Measurements from ENCODE around the gene NOVA2. TPM values are rescaled to one million over a fixed set of nuclear protein-coding genes. Genes with fewer than 3 reads are reported as not detected.

The NOVA2 gene
- polyA plus RNA-seq, 1 donor, result 2.5 TPM

- no peak overlapping the region for H3K4me3 ChIP-seq (ENCODE audit: low read length)
- H3K27ac ChIP-seq (ENCODE audit: low read length), result no peak overlapping the region
- H3K27me3 ChIP-seq (ENCODE audit: control insufficient read depth, insufficient read depth, low read length), result peaks cover 58% of the 10 kb centered on the region
- H3K9me3 ChIP-seq (ENCODE audit: control insufficient read depth, low read depth, low read length), result peaks cover 4% of the 10 kb centered on the region
- no peak for DNase-seq
- no CpG with 5 or more reads among the region's 14 CpGs for WGBS (ENCODE audit: insufficient coverage, low lambda C conversion rate)
- H3K36me3 ChIP-seq (ENCODE audit: control insufficient read depth, insufficient read depth, low read length), result no peaks in the 10 kb centered on the region
- H3K4me1 ChIP-seq (ENCODE audit: control insufficient read depth, insufficient read depth, low read length), result peaks cover 2% of the 10 kb centered on the region
Observed at GRCh38 chr19:45976178-45976577, 2.5 kb upstream of the NOVA2 start.

GRCh38 chr19:45975306-45976070 is 1.8 kb upstream of the NOVA2 start:
- Histone ChIP-seq H3K4me3 (ENCODE audit: low read length) (no peak overlapping the region), H3K27me3 (ENCODE audit: control insufficient read depth, insufficient read depth, low read length) (peaks cover 64% of the 10 kb centered on the region), H3K9me3 (ENCODE audit: control insufficient read depth, low read depth, low read length) (peaks cover 4% of the 10 kb centered on the region), H3K4me1 (ENCODE audit: control insufficient read depth, insufficient read depth, low read length) (peaks cover 2% of the 10 kb centered on the region), H3K27ac (ENCODE audit: low read length) (no peak overlapping the region), H3K36me3 (ENCODE audit: control insufficient read depth, insufficient read depth, low read length) (no peaks in the 10 kb centered on the region)
- no peak for DNase-seq
- WGBS (ENCODE audit: insufficient coverage, low lambda C conversion rate), result no CpG with 5 or more reads among the region's 11 CpGs

- H3K9me3 ChIP-seq (ENCODE audit: control insufficient read depth, low read depth, low read length), result peaks cover 4% of the 10 kb centered on the region
- H3K36me3 ChIP-seq (ENCODE audit: control insufficient read depth, insufficient read depth, low read length), result no peaks in the 10 kb centered on the region
- peaks cover 72% of the 10 kb centered on the region for H3K27me3 ChIP-seq (ENCODE audit: control insufficient read depth, insufficient read depth, low read length)
- H3K4me3 ChIP-seq (ENCODE audit: low read length), result peak overlapping the region; percentile 28
- peaks cover 2% of the 10 kb centered on the region for H3K4me1 ChIP-seq (ENCODE audit: control insufficient read depth, insufficient read depth, low read length)
- no CpG with 5 or more reads among the region's 54 CpGs for WGBS (ENCODE audit: insufficient coverage, low lambda C conversion rate)
- no peak for DNase-seq
- H3K27ac ChIP-seq (ENCODE audit: low read length), result no peak overlapping the region
Observed at GRCh38 chr19:45972947-45973540, 621 bp downstream of the NOVA2 start.

GRCh38 chr19:45972081-45972946 is 1.4 kb downstream of the NOVA2 start:
- Histone ChIP-seq H3K27ac (ENCODE audit: low read length) (no peak overlapping the region), H3K4me3 (ENCODE audit: low read length) (peak overlapping the region; percentile 28), H3K36me3 (ENCODE audit: control insufficient read depth, insufficient read depth, low read length) (no peaks in the 10 kb centered on the region), H3K4me1 (ENCODE audit: control insufficient read depth, insufficient read depth, low read length) (peaks cover 2% of the 10 kb centered on the region), H3K27me3 (ENCODE audit: control insufficient read depth, insufficient read depth, low read length) (peaks cover 72% of the 10 kb centered on the region), H3K9me3 (ENCODE audit: control insufficient read depth, low read depth, low read length) (peaks cover 4% of the 10 kb centered on the region)
- no peak for DNase-seq
- 60% methylated on average over 1 of the region's 18 CpGs for WGBS (ENCODE audit: insufficient coverage, low lambda C conversion rate)

- peaks cover 2% of the 10 kb centered on the region for H3K4me1 ChIP-seq (ENCODE audit: control insufficient read depth, insufficient read depth, low read length)
- no CpG with 5 or more reads among the region's 11 CpGs for WGBS (ENCODE audit: insufficient coverage, low lambda C conversion rate)
- H3K27ac ChIP-seq (ENCODE audit: low read length), result no peak overlapping the region
- H3K36me3 ChIP-seq (ENCODE audit: control insufficient read depth, insufficient read depth, low read length), result no peaks in the 10 kb centered on the region
- H3K4me3 ChIP-seq (ENCODE audit: low read length), result no peak overlapping the region
- peaks cover 70% of the 10 kb centered on the region for H3K27me3 ChIP-seq (ENCODE audit: control insufficient read depth, insufficient read depth, low read length)
- H3K9me3 ChIP-seq (ENCODE audit: control insufficient read depth, low read depth, low read length), result peaks cover 4% of the 10 kb centered on the region
- no peak for DNase-seq
Observed at GRCh38 chr19:45971260-45971902, 2.3 kb downstream of the NOVA2 start.

DNA sequence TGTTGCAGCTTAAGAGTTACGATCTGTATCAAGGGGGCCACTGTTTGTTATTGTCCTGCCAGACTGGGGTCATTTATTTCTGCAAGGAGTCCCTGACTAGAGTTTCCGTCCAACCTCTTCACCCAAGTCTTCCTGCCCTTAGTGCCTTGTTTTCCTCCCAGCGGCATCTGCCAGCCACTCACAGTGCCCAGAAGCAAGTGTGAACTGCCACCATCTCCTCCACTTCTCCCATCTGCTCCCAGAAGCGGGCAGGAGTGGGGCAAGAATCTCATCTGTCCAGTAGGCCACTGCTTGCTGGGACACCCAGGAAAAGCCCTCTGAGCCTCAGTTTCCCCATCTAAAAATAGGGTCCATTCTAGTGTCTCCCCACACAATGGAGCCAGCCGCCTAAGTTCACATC is 4.0 kb downstream of the NOVA2 start:
- DNase-seq, result no peak
- no peak overlapping the region for H3K27ac ChIP-seq (ENCODE audit: low read length)
- WGBS (ENCODE audit: insufficient coverage, low lambda C conversion rate), result no CpG with 5 or more reads among the region's 5 CpGs
- H3K4me3 ChIP-seq (ENCODE audit: low read length), result no peak overlapping the region
- peaks cover 54% of the 10 kb centered on the region for H3K27me3 ChIP-seq (ENCODE audit: control insufficient read depth, insufficient read depth, low read length)
- H3K36me3 ChIP-seq (ENCODE audit: control insufficient read depth, insufficient read depth, low read length), result no peaks in the 10 kb centered on the region
- peaks cover 4% of the 10 kb centered on the region for H3K9me3 ChIP-seq (ENCODE audit: control insufficient read depth, low read depth, low read length)
- peaks cover 2% of the 10 kb centered on the region for H3K4me1 ChIP-seq (ENCODE audit: control insufficient read depth, insufficient read depth, low read length)

GRCh38 chr19:45968626-45969025 is 5.0 kb downstream of the NOVA2 start:
- Histone ChIP-seq H3K36me3 (ENCODE audit: control insufficient read depth, insufficient read depth, low read length) (no peaks in the 10 kb centered on the region), H3K4me3 (ENCODE audit: low read length) (no peak overlapping the region), H3K4me1 (ENCODE audit: control insufficient read depth, insufficient read depth, low read length) (peaks cover under 1% of the 10 kb centered on the region), H3K27ac (ENCODE audit: low read length) (no peak overlapping the region), H3K27me3 (ENCODE audit: control insufficient read depth, insufficient read depth, low read length) (peaks cover 45% of the 10 kb centered on the region), H3K9me3 (ENCODE audit: control insufficient read depth, low read depth, low read length) (no peaks in the 10 kb centered on the region)
- WGBS (ENCODE audit: insufficient coverage, low lambda C conversion rate), result 27% methylated on average over 3 of the region's 9 CpGs
- no peak for DNase-seq

- Histone ChIP-seq H3K4me1 (ENCODE audit: control insufficient read depth, insufficient read depth, low read length) (no peaks in the 10 kb centered on the region), H3K27me3 (ENCODE audit: control insufficient read depth, insufficient read depth, low read length) (peaks cover 34% of the 10 kb centered on the region), H3K27ac (ENCODE audit: low read length) (no peak overlapping the region), H3K36me3 (ENCODE audit: control insufficient read depth, insufficient read depth, low read length) (no peaks in the 10 kb centered on the region), H3K4me3 (ENCODE audit: low read length) (no peak overlapping the region), H3K9me3 (ENCODE audit: control insufficient read depth, low read depth, low read length) (no peaks in the 10 kb centered on the region)
- WGBS (ENCODE audit: insufficient coverage, low lambda C conversion rate), result 60% methylated on average over 1 of the region's 7 CpGs
- DNase-seq, result no peak
Observed at GRCh38 chr19:45967246-45967645, 6.4 kb downstream of the NOVA2 start.

- Histone ChIP-seq H3K27me3 (ENCODE audit: control insufficient read depth, insufficient read depth, low read length) (peaks cover 29% of the 10 kb centered on the region), H3K27ac (ENCODE audit: low read length) (no peak overlapping the region), H3K4me1 (ENCODE audit: control insufficient read depth, insufficient read depth, low read length) (no peaks in the 10 kb centered on the region), H3K9me3 (ENCODE audit: control insufficient read depth, low read depth, low read length) (no peaks in the 10 kb centered on the region), H3K36me3 (ENCODE audit: control insufficient read depth, insufficient read depth, low read length) (no peaks in the 10 kb centered on the region), H3K4me3 (ENCODE audit: low read length) (no peak overlapping the region)
- WGBS (ENCODE audit: insufficient coverage, low lambda C conversion rate), result no CpG with 5 or more reads among the region's 15 CpGs
- no peak for DNase-seq
Observed at GRCh38 chr19:45962021-45962420, 11.6 kb downstream of the NOVA2 start.
